NCI-H2196 (cell line): ENCODE data around the gene RPL32.

ENCODE experiments used
- DNase-seq: peaks from one replicate; lab custom pipeline; 2025; ENCODE audit not compliant: unreplicated experiment; lab: John Stamatoyannopoulos, UW

RPL32 gene

GRCh38 chr3:12833222-12834161 is 7.9 kb downstream of the RPL32 start:
- DNase-seq = no peak

GRCh38 chr3:12832350-12833221 is 8.8 kb downstream of the RPL32 start:
- no peak for DNase-seq

GRCh38 chr3:12831301-12831866 is 10.0 kb downstream of the RPL32 start:
- DNase-seq = no peak

- DNase-seq = no peak
Observed at GRCh38 chr3:12830785-12831156, 10.6 kb downstream of the RPL32 start.

- DNase-seq = no peak
Observed at GRCh38 chr3:12829886-12830784, 11.2 kb downstream of the RPL32 start.

GRCh38 chr3:12829404-12829803 is 12.0 kb downstream of the RPL32 start:
- DNase-seq = no peak

GRCh38 chr3:12828751-12829150 is 12.6 kb downstream of the RPL32 start:
- DNase-seq = no peak

GRCh38 chr3:12825156-12825555 is 16.2 kb downstream of the RPL32 start:
- no peak for DNase-seq

- no peak for DNase-seq
Observed at GRCh38 chr3:12824299-12824698, 17.1 kb downstream of the RPL32 start.

- no peak for DNase-seq
Observed at GRCh38 chr3:12822725-12823373, 18.5 kb downstream of the RPL32 start.

- DNase-seq = no peak
Observed at GRCh38 chr3:12818773-12819172, 22.6 kb downstream of the RPL32 start.

- DNase-seq = no peak
Observed at GRCh38 chr3:12818273-12818672, 23.1 kb downstream of the RPL32 start.

GRCh38 chr3:12817343-12817710 is 24.0 kb downstream of the RPL32 start:
- DNase-seq = no peak

GRCh38 chr3:12816521-12817342 is 24.6 kb downstream of the RPL32 start:
- no peak for DNase-seq

GRCh38 chr3:12815719-12816118 is 25.6 kb downstream of the RPL32 start:
- DNase-seq = no peak

GRCh38 chr3:12815078-12815477 is 26.3 kb downstream of the RPL32 start:
- DNase-seq = no peak

GRCh38 chr3:12813967-12814366 is 27.4 kb downstream of the RPL32 start:
- no peak for DNase-seq

GRCh38 chr3:12812812-12813211 is 28.6 kb downstream of the RPL32 start:
- DNase-seq = no peak

- no peak for DNase-seq
Observed at GRCh38 chr3:12810961-12811360, 30.4 kb downstream of the RPL32 start.
